HG03103 (cell line): ENCODE measurements around the gene MAP4K2.

Experiments used
- ATAC-seq: cut with Tn5 transposase; IDR thresholded peaks from one replicate; pipeline ENCODE4 v1.9.1; 2021; ENCODE audit warnings: low read depth; ENCODE audit not compliant: unreplicated experiment

The MAP4K2 gene

GRCh38 chr11:64839335-64839734 is 36.3 kb upstream of the MAP4K2 start:
- ATAC-seq, result no peak

- no peak for ATAC-seq
Measured at GRCh38 chr11:64838600-64839334, 35.8 kb upstream of the MAP4K2 start.

GRCh38 chr11:64837887-64838351 is 34.9 kb upstream of the MAP4K2 start:
- no peak for ATAC-seq

- ATAC-seq, result no peak
Measured at GRCh38 chr11:64836448-64837072, 33.5 kb upstream of the MAP4K2 start.

- no peak for ATAC-seq
Measured at GRCh38 chr11:64835616-64836447, 32.8 kb upstream of the MAP4K2 start.

GRCh38 chr11:64834723-64835615 is 32.0 kb upstream of the MAP4K2 start:
- no peak for ATAC-seq

GRCh38 chr11:64834031-64834722 is 31.2 kb upstream of the MAP4K2 start:
- no peak for ATAC-seq

- no peak for ATAC-seq
Measured at GRCh38 chr11:64833509-64833908, 30.5 kb upstream of the MAP4K2 start.

- ATAC-seq, result no peak
Measured at GRCh38 chr11:64833198-64833502, 30.1 kb upstream of the MAP4K2 start.

- no peak for ATAC-seq
Measured at GRCh38 chr11:64832467-64833197, 29.6 kb upstream of the MAP4K2 start.

- no peak for ATAC-seq
Measured at GRCh38 chr11:64831411-64831891, 28.4 kb upstream of the MAP4K2 start.

GRCh38 chr11:64829536-64830251 is 26.7 kb upstream of the MAP4K2 start:
- ATAC-seq, result no peak

GRCh38 chr11:64827451-64827839 is 24.4 kb upstream of the MAP4K2 start:
- ATAC-seq, result no peak

- ATAC-seq, result no peak
Measured at GRCh38 chr11:64826578-64827450, 23.8 kb upstream of the MAP4K2 start.

GRCh38 chr11:64826062-64826461 is 23.0 kb upstream of the MAP4K2 start:
- no peak for ATAC-seq

GRCh38 chr11:64823568-64824119 is 20.6 kb upstream of the MAP4K2 start:
- no peak for ATAC-seq

GRCh38 chr11:64817476-64817875 is 14.5 kb upstream of the MAP4K2 start:
- no peak for ATAC-seq
